ENCODE results near the gene LIPH. TPM values are rescaled to one million over a fixed set of nuclear protein-coding genes. Genes with fewer than 3 reads are reported as not detected.

LIPH gene
- polyA plus RNA-seq, 3 donors: not detected

- Histone ChIP-seq H3K79me2 (ENCODE audit: insufficient read depth, low read length) (no peaks in the 10 kb centered on the region), H2AFZ (ENCODE audit: insufficient read depth, low read depth, low read length, poor library complexity, severe bottlenecking) (no peak overlapping the region), H3K9me3 (replicated peaks in 1 of 2; ENCODE audit: control insufficient read depth in 1 of 2, insufficient read depth in 1 of 2, low read length in 2 of 2) (no peaks in the 10 kb centered on the region), H3K27ac (ENCODE audit: low read depth in 1 of 2, low read length in 2 of 2) (no peak overlapping the region), H3K9ac (ENCODE audit: insufficient read depth, low read length, poor library complexity, severe bottlenecking) (no peak overlapping the region), H3K4me3 (replicated peaks in 1 of 3; ENCODE audit: low read depth in 2 of 3, low read length in 3 of 3) (no peak overlapping the region), H3K27me3 (ENCODE audit: control insufficient read depth in 2 of 2, insufficient read depth in 2 of 2, low read length in 2 of 2) (no peaks in the 10 kb centered on the region), H3K4me1 (ENCODE audit: control insufficient read depth in 1 of 2, insufficient read depth in 2 of 2, low read length in 2 of 2) (no peaks in the 10 kb centered on the region), H4K20me1 (ENCODE audit: insufficient read depth, low read length) (no peaks in the 10 kb centered on the region), H3K4me2 (replicated peaks; ENCODE audit: extremely low read depth, low read length, poor library complexity, severe bottlenecking) (no peak overlapping the region), H3K36me3 (replicated peaks in 1 of 2; ENCODE audit: control insufficient read depth in 1 of 2, insufficient read depth in 2 of 2, low read length in 2 of 2) (peaks cover 3 to 4% of the 10 kb centered on the region in 2 donors)
- peaks cover 5 to 8% of the 10 kb centered on the region in 2 donors for H3K36me3 Mint-ChIP-seq
- no peak for DNase-seq
- 97% methylated on average over 13 of the region's 15 CpGs for WGBS (ENCODE audit: insufficient coverage)
- H3K27me3 Mint-ChIP-seq (ENCODE audit: low read depth in 3 of 3): no peaks in the 10 kb centered on the region
- H3K27ac Mint-ChIP-seq: no peak overlapping the region
- TF ChIP-seq CTCF (IDR thresholded peaks at IDR 0.05): no peak
- H3K4me3 Mint-ChIP-seq: no peak overlapping the region
- H3K4me1 Mint-ChIP-seq: no peaks in the 10 kb centered on the region
- peaks cover 0 to 5% (median 0%) of the 10 kb centered on the region in 7 donors for H3K9me3 Mint-ChIP-seq
- intact Hi-C loops (cut with micrococcal nuclease): no loop called here
Measured at GRCh38 chr3:185473290-185473815, 79.0 kb downstream of the LIPH start.

- no peak overlapping the region for H3K4me2 ChIP-seq (replicated peaks; ENCODE audit: extremely low read depth, low read length, poor library complexity, severe bottlenecking)
- DNase-seq: no peak
- H3K27me3 ChIP-seq (ENCODE audit: control insufficient read depth in 2 of 2, insufficient read depth in 2 of 2, low read length in 2 of 2): no peaks in the 10 kb centered on the region
- no peak for TF ChIP-seq CTCF (IDR thresholded peaks at IDR 0.05)
- H3K4me1 Mint-ChIP-seq: no peaks in the 10 kb centered on the region
- peaks cover 0 to under 1% (median 0%) of the 10 kb centered on the region in 7 donors for H3K9me3 Mint-ChIP-seq
- H3K27ac Mint-ChIP-seq: no peak overlapping the region
- no peaks in the 10 kb centered on the region for H3K79me2 ChIP-seq (ENCODE audit: insufficient read depth, low read length)
- no peak overlapping the region for H3K9ac ChIP-seq (ENCODE audit: insufficient read depth, low read length, poor library complexity, severe bottlenecking)
- H3K9me3 ChIP-seq (replicated peaks in 1 of 2; ENCODE audit: control insufficient read depth in 1 of 2, insufficient read depth in 1 of 2, low read length in 2 of 2): no peaks in the 10 kb centered on the region
- H3K36me3 ChIP-seq (replicated peaks in 1 of 2; ENCODE audit: control insufficient read depth in 1 of 2, insufficient read depth in 2 of 2, low read length in 2 of 2): peaks cover 3 to 4% of the 10 kb centered on the region in 2 donors
- no peaks in the 10 kb centered on the region for H4K20me1 ChIP-seq (ENCODE audit: insufficient read depth, low read length)
- H3K4me3 ChIP-seq (replicated peaks in 1 of 3; ENCODE audit: low read depth in 2 of 3, low read length in 3 of 3): no peak overlapping the region
- no peak overlapping the region for H2AFZ ChIP-seq (ENCODE audit: insufficient read depth, low read depth, low read length, poor library complexity, severe bottlenecking)
- H3K36me3 Mint-ChIP-seq: peaks cover 5% of the 10 kb centered on the region in 2 donors
- H3K27ac ChIP-seq (ENCODE audit: low read depth in 1 of 2, low read length in 2 of 2): no peak overlapping the region
- intact Hi-C loops (cut with micrococcal nuclease): no loop called here
- no peak overlapping the region for H3K4me3 Mint-ChIP-seq
- H3K4me1 ChIP-seq (ENCODE audit: control insufficient read depth in 1 of 2, insufficient read depth in 2 of 2, low read length in 2 of 2): no peaks in the 10 kb centered on the region
- no peaks in the 10 kb centered on the region for H3K27me3 Mint-ChIP-seq (ENCODE audit: low read depth in 3 of 3)
- 93% methylated on average over 3 of the region's 3 CpGs for WGBS (ENCODE audit: insufficient coverage)
Measured at GRCh38 chr3:185470323-185470722, 82.1 kb downstream of the LIPH start.

Data from CD14-positive monocyte (primary cell).